Measurements from ENCODE around the gene BTBD6.

GRCh38 chr14:105212541-105213300, 35.6 kb upstream of the BTBD6 start:
- TF ChIP-seq CTCF (IDR thresholded peaks at IDR 0.05 in 8 of 11, conservative IDR thresholded peaks at IDR 0.05 in 3 of 11) (no peak), POLR2A (IDR thresholded peaks at IDR 0.05) (no peak), POLR2AphosphoS5 (IDR thresholded peaks at IDR 0.05) (no peak)
